PC-3 (cell line): Measurements from ENCODE around the gene LY6G5C. TPM values are rescaled to one million over a fixed set of nuclear protein-coding genes. Genes with fewer than 3 reads are reported as not detected.

Experiments used
- ATAC-seq: fragments of 200-7000 bp; cut with Tn5 transposase; 2 replicates; pipeline ENCODE4 v1.9.1; 2020; ENCODE audit warnings: mild to moderate bottlenecking, moderate library complexity
- BruUV-seq: library from RNA; stranded (reverse); fragments of 400-500 nt; replicated peaks from 2 replicates; lab custom pipeline; 2021; lab: Mats Ljungman, UMichigan
- CTCF ChIA-PET: fragments of 300-600 bp; sonication (Branson Sonifier 250); formaldehyde crosslinking; loops from one replicate; lab custom pipeline; 2022; ENCODE audit warnings: antibody characterized with exemption; lab: Charles Lee
- POLR2A ChIA-PET: fragments of 300-600 bp; sonication (Branson Sonifier 250); formaldehyde crosslinking; loops from one replicate; lab custom pipeline; 2022; ENCODE audit warnings: antibody characterized with exemption; ENCODE audit not compliant: unreplicated experiment; lab: Charles Lee
- DNase-seq: peaks from one replicate; pipeline ENCODE4 v3.0.0-alpha.2; 2015
- H2AFZ ChIP-seq: fragments of 300-600 bp; sonication (generic); 2 replicates; pipeline ENCODE4 v1.6.0; 2016; ENCODE audit warnings: antibody characterized with exemption, low read length
- H3F3A ChIP-seq: fragments of 300-600 bp; sonication (generic); one replicate; pipeline ENCODE4 v1.6.0; 2017; ENCODE audit warnings: antibody characterized with exemption, low read length, control low read depth, mild to moderate bottlenecking; ENCODE audit not compliant: unreplicated experiment
- H3K27ac ChIP-seq: fragments of 300-600 bp; sonication (generic); 2 replicates; pipeline ENCODE4 v1.5.1; 2016; ENCODE audit warnings: mild to moderate bottlenecking, low read length
- H3K27me3 ChIP-seq: fragments of 300-600 bp; sonication (generic); 2 replicates; pipeline ENCODE4 v1.6.1; 2016; ENCODE audit warnings: low read length, mixed read lengths
- H3K36me3 ChIP-seq: fragments of 300-600 bp; sonication (generic); 2 replicates; pipeline ENCODE4 v1.6.1; 2016; ENCODE audit warnings: low read depth, mixed run types, low read length, mixed read lengths
- H3K4me1 ChIP-seq: fragments of 300-600 bp; sonication (generic); 2 replicates; pipeline ENCODE4 v1.5.1; 2016; ENCODE audit warnings: low read length; ENCODE audit not compliant: insufficient read depth
- H3K4me2 ChIP-seq: fragments of 300-600 bp; sonication (generic); 2 replicates; pipeline ENCODE4 v1.6.0; 2016; ENCODE audit warnings: low read length
- H3K4me3 ChIP-seq: fragments of 300-600 bp; sonication (generic); 2 replicates; pipeline ENCODE4 v1.5.1; 2016; ENCODE audit warnings: mild to moderate bottlenecking, low read length, mixed read lengths
- H3K79me2 ChIP-seq: fragments of 300-600 bp; sonication (generic); 2 replicates; pipeline ENCODE4 v1.6.1; 2017; ENCODE audit warnings: low read length, mixed read lengths
- H3K9ac ChIP-seq: fragments of 300-600 bp; sonication (generic); 2 replicates; pipeline ENCODE4 v1.6.0; 2016; ENCODE audit warnings: mild to moderate bottlenecking, low read length
- H3K9me2 ChIP-seq: fragments of 300-600 bp; sonication (generic); replicated peaks from 2 replicates; pipeline ENCODE4 v1.6.1; 2016; ENCODE audit warnings: mixed run types, low read length, mixed read lengths
- H3K9me3 ChIP-seq: fragments of 300-600 bp; sonication (generic); 2 replicates; pipeline ENCODE4 v1.6.1; 2016; ENCODE audit warnings: low read length, mixed read lengths
- H4K20me1 ChIP-seq: fragments of 300-600 bp; sonication (generic); 2 replicates; pipeline ENCODE4 v1.6.1; 2016; ENCODE audit warnings: low read length, mixed read lengths
- CTCF ChIP-seq: fragments of 300-600 bp; sonication (generic); conservative IDR thresholded peaks from 2 replicates; pipeline ENCODE4 v1.5.1; 2017; ENCODE audit warnings: antibody characterized with exemption, low read depth, mild to moderate bottlenecking, low read length
- EZH2 ChIP-seq: fragments of 300-600 bp; sonication (generic); IDR thresholded peaks from one replicate; pipeline ENCODE4 v1.6.1; 2017; ENCODE audit warnings: antibody characterized with exemption, mild to moderate bottlenecking, low read length; ENCODE audit not compliant: unreplicated experiment
- EZH2phosphoT487 ChIP-seq: fragments of 300-600 bp; sonication (generic); IDR thresholded peaks from 2 replicates; pipeline ENCODE4 v1.6.1; 2018; ENCODE audit warnings: mild to moderate bottlenecking, antibody characterized with exemption, low read length, borderline replicate concordance
- intact Hi-C: fragments of 100-400 bp; cut with micrococcal nuclease; formaldehyde crosslinking; loops from 2 replicates; pipeline ENCODE4 v1.9.0; 2023
- total RNA-seq: library from RNA; depleted of rRNA; stranded (reverse); fragments of >200 nt; gene quantifications from 2 replicates; pipeline ENCODE4 v1.2.3, GENCODE V29; 2014

Gene LY6G5C
- total RNA-seq, 1 experiment from 2014 or later: 1.8 TPM

GRCh38 chr6:31665501-31666336, 15.1 kb downstream of the LY6G5C start, which contains the start of gene CSNK2B:
Gene CSNK2B, plus strand, starts transcription at chr6:31666080. Its CDS starts 752 bp downstream, at chr6:31666832.
- Histone ChIP-seq H3K9me2 (no peaks in the 10 kb centered on the region), H2AFZ (peak within 1 kb of the TSS; percentile 75), H3K27ac (peak within 1 kb of the TSS; percentile 93), H4K20me1 (no peaks in the 10 kb centered on the region), H3K4me2 (peak within 1 kb of the TSS; percentile 99), H3K79me2 (peaks cover 52% of the 10 kb centered on the region), H3K27me3 (no peaks in the 10 kb centered on the region), H3K9ac (peak within 1 kb of the TSS; percentile 96), H3K36me3 (peaks cover 37% of the 10 kb centered on the region), H3K9me3 (no peaks in the 10 kb centered on the region), H3F3A (no peaks in the 10 kb centered on the region), H3K4me1 (peaks cover 27% of the 10 kb centered on the region), H3K4me3 (peak within 1 kb of the TSS; percentile 92)
- BruUV-seq: no TSS peak
- ATAC-seq (peak; percentile 80), DNase-seq (peak; percentile 97)
- TF ChIP-seq EZH2phosphoT487 (no peak), EZH2 (no peak), CTCF (no peak)
- intact Hi-C loops: loop anchor here (1.0 to 5.0 kb wide), 2 partner anchors 45 to 118 kb away; partner anchors contain the start of genes ATP6V1G2, NFKBIL1 and PRRC2A
- CTCF ChIA-PET: no interaction called here
- POLR2A ChIA-PET: interaction anchor here (0.7 to 0.8 kb wide), 3 partner anchors 56 to 162 kb away, joined by 4 to 7 read pairs (median 6); partner anchors contain the start of genes HSPA1B and LY6G6C

GRCh38 chr6:31664790-31665500, 15.9 kb downstream of the LY6G5C start, which contains the start of gene GPANK1:
Gene GPANK1, minus strand, starts transcription at chr6:31664997. Its CDS starts 519 bp downstream, at chr6:31664478.
- Histone ChIP-seq H3K4me1 (peaks cover 30% of the 10 kb centered on the region), H3K27ac (peak within 1 kb of the TSS; percentile 93), H3K36me3 (peaks cover 30% of the 10 kb centered on the region), H4K20me1 (no peaks in the 10 kb centered on the region), H3F3A (no peaks in the 10 kb centered on the region), H3K27me3 (no peaks in the 10 kb centered on the region), H3K4me2 (peak within 1 kb of the TSS; percentile 99), H3K9me3 (no peaks in the 10 kb centered on the region), H3K4me3 (peak within 1 kb of the TSS; percentile 92), H2AFZ (peak within 1 kb of the TSS; percentile 75), H3K9me2 (no peaks in the 10 kb centered on the region), H3K79me2 (peaks cover 59% of the 10 kb centered on the region), H3K9ac (peak within 1 kb of the TSS; percentile 96)
- no peak for TF ChIP-seq EZH2
- TF ChIP-seq EZH2phosphoT487: no peak
- TF ChIP-seq CTCF: no peak
- intact Hi-C loops: loop anchor here (1.0 to 5.0 kb wide), 2 partner anchors 45 to 118 kb away; partner anchors contain the start of genes ATP6V1G2, NFKBIL1 and PRRC2A
- ATAC-seq (peak; percentile 30), DNase-seq (peak; percentile 88)
- ChIA-PET CTCF (no interaction called here), POLR2A (interaction anchor here (0.6 to 0.8 kb wide), 5 partner anchors 73 to 428 kb away, joined by 4 to 7 read pairs (median 5); partner anchors contain the start of gene HSPA1B)
- no TSS peak for BruUV-seq
